COLO668 (cell line): Measurements from ENCODE around the gene SLC28A1.

Source experiments
- DNase-seq: peaks from one replicate; lab custom pipeline; 2025; ENCODE audit not compliant: unreplicated experiment; lab: John Stamatoyannopoulos, UW

SLC28A1 gene, protein sequence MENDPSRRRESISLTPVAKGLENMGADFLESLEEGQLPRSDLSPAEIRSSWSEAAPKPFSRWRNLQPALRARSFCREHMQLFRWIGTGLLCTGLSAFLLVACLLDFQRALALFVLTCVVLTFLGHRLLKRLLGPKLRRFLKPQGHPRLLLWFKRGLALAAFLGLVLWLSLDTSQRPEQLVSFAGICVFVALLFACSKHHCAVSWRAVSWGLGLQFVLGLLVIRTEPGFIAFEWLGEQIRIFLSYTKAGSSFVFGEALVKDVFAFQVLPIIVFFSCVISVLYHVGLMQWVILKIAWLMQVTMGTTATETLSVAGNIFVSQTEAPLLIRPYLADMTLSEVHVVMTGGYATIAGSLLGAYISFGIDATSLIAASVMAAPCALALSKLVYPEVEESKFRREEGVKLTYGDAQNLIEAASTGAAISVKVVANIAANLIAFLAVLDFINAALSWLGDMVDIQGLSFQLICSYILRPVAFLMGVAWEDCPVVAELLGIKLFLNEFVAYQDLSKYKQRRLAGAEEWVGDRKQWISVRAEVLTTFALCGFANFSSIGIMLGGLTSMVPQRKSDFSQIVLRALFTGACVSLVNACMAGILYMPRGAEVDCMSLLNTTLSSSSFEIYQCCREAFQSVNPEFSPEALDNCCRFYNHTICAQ

GRCh38 chr15:84883916-84884781 lies at the start of gene SLC28A1:
Gene SLC28A1 (plus strand): TSS chr15:84884662. CDS start chr15:84887761, 3,099 bp downstream.
- no peak for DNase-seq

- peak; percentile 46 for DNase-seq
These were observed 49.5 kb upstream of the SLC28A1 start for GRCh38 chr15:84834969-84835368.

GRCh38 chr15:84835661-84836337 lies 48.7 kb upstream of the SLC28A1 start:
- DNase-seq, result no peak

- DNase-seq, result no peak
These were observed 47.6 kb upstream of the SLC28A1 start for GRCh38 chr15:84836844-84837243.

- DNase-seq, result no peak
These were observed 44.7 kb upstream of the SLC28A1 start for GRCh38 chr15:84839714-84840113.

DNA sequence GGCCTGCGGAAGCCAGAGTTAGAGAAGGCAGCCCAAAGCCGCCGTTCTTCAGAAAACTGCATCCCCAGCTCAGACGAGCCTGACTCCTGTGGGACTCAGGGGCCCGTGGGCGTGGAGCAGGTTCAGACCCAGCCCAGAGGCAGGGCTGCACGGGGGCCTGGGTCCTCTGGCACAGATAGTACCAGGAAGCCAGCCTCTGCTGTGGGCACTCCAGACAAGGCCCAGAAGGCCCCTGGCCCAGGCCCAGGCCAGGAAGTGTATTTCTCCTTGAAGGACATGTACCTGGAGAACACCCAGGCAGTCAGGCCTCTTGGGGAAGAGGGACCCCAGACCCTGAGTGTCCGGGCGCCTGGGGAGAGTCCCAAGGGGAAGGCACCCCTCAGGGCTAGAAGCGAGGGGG lies 44.2 kb upstream of the SLC28A1 start:
- no peak for DNase-seq

- peak; percentile 76 for DNase-seq
These were observed 43.6 kb upstream of the SLC28A1 start for GRCh38 chr15:84840741-84841429.

DNA sequence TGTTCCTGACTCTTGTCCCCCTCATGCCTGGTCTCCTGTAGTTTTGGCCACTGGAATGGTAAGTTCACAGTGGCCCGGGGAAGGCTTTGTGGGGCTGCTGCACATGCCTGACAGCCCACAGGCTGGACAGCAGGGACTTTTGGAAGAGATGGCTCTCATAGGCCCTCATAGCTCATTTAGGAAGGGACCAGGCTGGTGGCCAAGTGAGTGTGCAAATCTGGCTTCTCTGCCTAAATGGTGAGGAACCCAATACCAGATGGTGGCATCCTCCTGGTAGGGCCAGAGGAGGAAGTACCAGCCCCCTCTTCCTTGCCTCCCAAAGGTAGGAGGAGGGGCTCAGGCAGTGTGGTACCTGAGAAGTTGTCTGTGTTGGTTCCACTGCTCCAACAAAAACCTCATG lies 41.7 kb upstream of the SLC28A1 start:
- no peak for DNase-seq

- DNase-seq, result no peak
These were observed 39.5 kb upstream of the SLC28A1 start for GRCh38 chr15:84844964-84845363.

DNA sequence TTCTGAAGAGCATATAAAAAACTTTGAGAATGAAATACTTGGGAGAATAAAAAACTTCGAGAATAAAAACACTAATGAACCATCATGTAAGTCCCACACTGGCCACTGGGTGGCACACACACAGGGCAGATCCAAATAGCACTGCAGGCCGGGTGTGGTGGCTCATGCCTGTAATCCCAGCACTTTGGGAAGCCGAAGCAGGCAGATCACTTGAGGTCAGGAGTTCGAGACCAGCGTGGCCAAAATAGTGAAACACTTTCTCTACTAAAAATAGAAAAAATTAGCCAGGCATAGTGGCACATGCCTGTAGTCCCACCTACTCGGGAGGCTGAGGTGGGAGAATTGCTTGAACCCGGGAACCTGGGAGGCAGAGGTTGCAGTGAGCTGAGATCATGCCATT lies 38.8 kb upstream of the SLC28A1 start:
- peak; percentile 38 for DNase-seq

GRCh38 chr15:84846269-84846668 lies 38.2 kb upstream of the SLC28A1 start:
- no peak for DNase-seq

GRCh38 chr15:84847382-84847781 lies 37.1 kb upstream of the SLC28A1 start:
- DNase-seq, result no peak

- DNase-seq, result no peak
These were observed 32.2 kb upstream of the SLC28A1 start for GRCh38 chr15:84852212-84852611.

- DNase-seq, result peak; percentile 26
These were observed 29.3 kb upstream of the SLC28A1 start for GRCh38 chr15:84855136-84855535.

- no peak for DNase-seq
These were observed 28.7 kb upstream of the SLC28A1 start for GRCh38 chr15:84855765-84856164.

GRCh38 chr15:84856731-84857417 lies 27.6 kb upstream of the SLC28A1 start:
- no peak for DNase-seq

DNA sequence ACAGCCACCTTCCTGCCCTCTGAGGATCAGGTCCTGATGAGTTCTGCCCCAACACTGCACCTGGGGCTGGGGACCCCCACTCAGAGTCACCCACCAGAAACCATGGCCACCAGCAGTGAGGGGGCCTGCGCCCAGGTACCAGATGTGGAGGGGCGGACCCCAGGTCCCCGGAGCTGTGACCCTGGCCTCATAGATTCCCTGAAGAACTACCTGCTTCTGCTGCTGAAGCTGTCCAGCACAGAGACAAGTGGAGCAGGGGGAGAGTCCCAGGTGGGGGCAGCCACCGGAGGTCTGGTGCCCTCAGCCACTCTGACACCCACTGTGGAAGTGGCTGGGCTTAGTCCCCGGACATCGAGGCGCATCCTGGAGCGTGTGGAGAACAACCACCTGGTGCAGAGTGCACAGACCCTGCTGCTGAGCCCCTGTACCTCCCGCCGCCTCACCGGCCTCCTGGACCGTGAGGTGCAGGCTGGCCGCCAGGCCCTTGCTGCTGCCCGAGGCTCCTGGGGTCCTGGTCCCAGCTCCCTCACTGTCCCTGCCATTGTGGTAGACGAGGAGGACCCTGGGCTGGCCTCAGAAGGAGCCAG lies 27.0 kb upstream of the SLC28A1 start:
- DNase-seq, result no peak

DNA sequence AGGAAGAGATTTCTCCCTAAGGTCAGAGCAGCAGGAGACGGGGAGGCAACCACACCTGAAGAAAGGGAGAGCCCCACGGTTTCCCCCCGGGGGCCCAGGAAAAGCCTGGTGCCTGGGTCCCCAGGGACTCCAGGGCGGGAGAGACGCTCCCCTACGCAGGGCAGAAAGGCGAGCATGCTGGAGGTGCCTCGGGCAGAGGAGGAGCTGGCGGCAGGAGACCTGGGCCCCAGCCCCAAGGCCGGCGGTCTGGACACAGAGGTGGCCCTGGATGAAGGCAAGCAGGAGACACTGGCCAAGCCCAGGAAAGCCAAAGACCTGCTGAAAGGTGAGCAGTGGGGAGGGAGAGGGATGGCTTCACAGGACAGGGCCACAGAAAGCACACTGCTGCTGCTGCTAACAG lies 26.2 kb upstream of the SLC28A1 start:
- DNase-seq, result no peak

DNA sequence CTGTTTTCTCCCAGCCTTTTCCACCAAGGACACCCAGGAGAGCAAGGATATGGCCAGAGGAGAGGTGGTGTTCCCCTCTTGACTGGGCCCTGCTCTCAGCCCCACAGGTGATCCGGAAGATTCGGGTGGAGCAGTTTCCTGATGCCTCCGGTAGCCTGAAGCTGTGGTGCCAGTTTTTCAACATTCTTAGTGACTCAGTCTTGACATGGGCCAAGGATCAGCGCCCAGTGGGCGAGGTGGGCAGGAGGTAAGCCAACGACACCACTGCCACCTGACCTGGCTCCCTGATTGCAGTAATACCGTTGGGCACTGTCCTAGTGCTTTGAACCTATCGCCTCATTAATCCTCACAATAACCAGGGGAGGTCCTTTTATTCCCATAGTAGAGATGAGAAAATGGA lies 25.3 kb upstream of the SLC28A1 start:
- no peak for DNase-seq
